Ecto neural progenitor cell (in vitro differentiated cells): ENCODE data around the gene FGF5.

Experiments used
- DNase-seq: peaks from one replicate; pipeline ENCODE4 v3.0.0-alpha.2; 2018; ENCODE audit warnings: low spot score

FGF5 gene

GRCh38 chr4:80335554-80336358 is 69.3 kb downstream of the FGF5 start, which contains the start of gene CFAP299:
CFAP299 (plus strand) TSS chr4:80335730.
- peak; percentile 93 for DNase-seq

GRCh38 chr4:80336582-80336981 is 70.1 kb downstream of the FGF5 start:
- peak; percentile 54 for DNase-seq

DNA sequence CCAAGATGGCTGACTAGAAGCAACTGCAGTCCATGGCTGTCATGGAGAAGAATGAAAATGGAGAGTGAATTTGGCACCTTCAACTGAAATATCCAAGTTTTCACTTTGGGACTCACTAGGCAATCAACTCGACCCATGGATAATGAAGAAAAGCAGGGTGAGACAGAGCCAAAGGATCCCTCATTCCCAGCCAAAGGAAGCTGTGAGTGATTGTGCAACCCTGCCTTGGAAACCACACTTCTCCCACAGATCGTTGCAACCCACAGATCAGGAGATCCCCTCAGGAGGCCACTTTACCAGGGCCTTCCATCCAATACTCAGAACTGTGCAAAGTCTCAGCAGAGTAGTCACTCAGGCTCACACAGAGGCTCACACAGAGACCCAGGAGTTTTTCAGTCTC is 73.6 kb downstream of the FGF5 start:
- DNase-seq: no peak
